H1 (cell line): ENCODE measurements around the gene ETV5. TPM values are rescaled to one million over a fixed set of nuclear protein-coding genes. Genes with fewer than 3 reads are reported as not detected.

Source experiments
- CTCF ChIA-PET: fragments of 300-600 bp; sonication (Branson Sonifier 250); formaldehyde crosslinking; loops from one replicate; lab custom pipeline; 2021; ENCODE audit not compliant: partially characterized antibody; lab: Charles Lee
- POLR2A ChIA-PET: fragments of 300-600 bp; sonication (Branson Sonifier 250); formaldehyde crosslinking; loops from one replicate; lab custom pipeline; 2021; ENCODE audit warnings: inconsistent platforms; ENCODE audit not compliant: partially characterized antibody; lab: Charles Lee
- DNase-seq, 2 experiments: peaks; one replicate each; pipeline versions ENCODE4 v3.0.0 to v3.0.0-alpha.2; 2010 to 2022; ENCODE audit warnings: low spot score in 2 of 2, low read depth in 1 of 2, mixed read lengths in 1 of 2
- FAIRE-seq: peaks from 2 replicates; lab custom pipeline; 2011; peaks lifted over from hg19 to GRCh38; lab: Jason Lieb, UNC
- H2AFZ ChIP-seq: 2 replicates; pipeline ENCODE4 v1.8.1; 2012; ENCODE audit warnings: low read length, inconsistent platforms
- H2AK5ac ChIP-seq: 2 replicates; pipeline ENCODE4 v1.6.1; 2013; ENCODE audit warnings: low read depth, low read length
- H2BK120ac ChIP-seq: replicated peaks from 2 replicates; pipeline ENCODE3; 2013; ENCODE audit warnings: low read depth, low read length, inconsistent platforms
- H2BK12ac ChIP-seq: 2 replicates; pipeline ENCODE4 v1.6.1; 2013; ENCODE audit warnings: low read depth, low read length
- H2BK15ac ChIP-seq: 2 replicates; pipeline ENCODE4 v1.6.1; 2013; ENCODE audit warnings: low read length
- H2BK20ac ChIP-seq: 2 replicates; pipeline ENCODE4 v1.6.1; 2013; ENCODE audit warnings: low read length
- H2BK5ac ChIP-seq: 2 replicates; pipeline ENCODE4 v1.6.1; 2013; ENCODE audit warnings: low read depth, low read length
- H3K14ac ChIP-seq: 2 replicates; pipeline ENCODE4 v1.6.1; 2013; ENCODE audit warnings: inconsistent platforms; ENCODE audit not compliant: insufficient read length
- H3K18ac ChIP-seq: 2 replicates; pipeline ENCODE4 v1.6.1; 2013; ENCODE audit warnings: low read length; ENCODE audit errors: extremely low read depth
- H3K23ac ChIP-seq: 2 replicates; pipeline ENCODE4 v1.6.1; 2013; ENCODE audit warnings: inconsistent platforms; ENCODE audit not compliant: insufficient read length
- H3K23me2 ChIP-seq: 2 replicates; pipeline ENCODE4 v1.6.1; 2013; ENCODE audit warnings: low read depth, low read length
- H3K27ac ChIP-seq: 2 replicates; pipeline ENCODE4 v1.6.1; 2011; ENCODE audit warnings: low read depth, low read length, inconsistent platforms
- H3K27me3 ChIP-seq, 4 experiments: replicated peaks in 1 of 4; 1 replicate in 1 of 4; 2 replicates in 3 of 4; pipeline versions ENCODE4 v1.6.1 to v1.8.1; 2011 to 2013; ENCODE audit warnings: low read length in 3 of 4, mild to moderate bottlenecking in 3 of 4, inconsistent platforms in 2 of 4, mixed read lengths in 2 of 4, moderate library complexity in 1 of 4; ENCODE audit not compliant: control insufficient read depth in 3 of 4, insufficient read depth in 3 of 4; ENCODE audit errors: extremely low read depth in 1 of 4
- H3K36me3 ChIP-seq, 4 experiments: 2 replicates each; pipeline versions ENCODE4 v1.6.1 to v1.8.1; 2011 to 2013; ENCODE audit warnings: mild to moderate bottlenecking in 4 of 4, low read length in 3 of 4, moderate library complexity in 2 of 4, control low read depth in 1 of 4, inconsistent platforms in 1 of 4; ENCODE audit not compliant: insufficient read depth in 4 of 4, control insufficient read depth in 2 of 4
- H3K4ac ChIP-seq: replicated peaks from 2 replicates; pipeline ENCODE3; 2013; ENCODE audit warnings: low read length, low read depth, mixed read lengths, inconsistent platforms; ENCODE audit not compliant: insufficient read length
- H3K4me1 ChIP-seq, 4 experiments: replicated peaks in 1 of 4; 1 replicate in 1 of 4; 2 replicates in 3 of 4; pipeline versions ENCODE4 v1.6.1 to v1.8.1; 2011 to 2013; ENCODE audit warnings: low read length in 3 of 4, inconsistent platforms in 2 of 4, mixed read lengths in 1 of 4; ENCODE audit not compliant: insufficient read depth in 4 of 4, control insufficient read depth in 3 of 4
- H3K4me2 ChIP-seq, 2 experiments: 2 replicates each; pipeline versions ENCODE4 v1.6.1 to v1.8.1; 2011 to 2013; ENCODE audit warnings: low read depth in 2 of 2, low read length in 2 of 2, control low read depth in 1 of 2, inconsistent platforms in 1 of 2, mild to moderate bottlenecking in 1 of 2; ENCODE audit not compliant: insufficient read depth in 1 of 2
- H3K4me3 ChIP-seq, 4 experiments: fragments of 200-600, 300-600 bp in 1 of 4; sonication (generic), shearing (Covaris generic), sonication (Bioruptor Twin) in 1 of 4; 2 replicates each; pipeline versions ENCODE4 v1.5.1 to v1.8.1; 2011 to 2016; ENCODE audit warnings: low read length in 4 of 4, low read depth in 3 of 4, control low read depth in 2 of 4, inconsistent platforms in 2 of 4, mild to moderate bottlenecking in 2 of 4, mixed read lengths in 1 of 4, moderate library complexity in 1 of 4; ENCODE audit not compliant: insufficient read depth in 2 of 4; ENCODE audit errors: extremely low read depth in 1 of 4
- H3K56ac ChIP-seq: replicated peaks from 2 replicates; pipeline ENCODE3; 2013; ENCODE audit warnings: low read depth, mild to moderate bottlenecking, mixed read lengths, low read length, inconsistent platforms; ENCODE audit not compliant: insufficient read length
- H3K79me1 ChIP-seq: 2 replicates; pipeline ENCODE4 v1.6.1; 2013; ENCODE audit warnings: low read depth, low read length, control low read depth
- H3K79me2 ChIP-seq, 2 experiments: 2 replicates each; pipeline versions ENCODE4 v1.6.1 to v1.8.1; 2012 to 2013; ENCODE audit warnings: low read length in 2 of 2, mild to moderate bottlenecking in 2 of 2, inconsistent platforms in 1 of 2; ENCODE audit not compliant: insufficient read depth in 2 of 2, control insufficient read depth in 1 of 2
- H3K9ac ChIP-seq, 4 experiments: replicated peaks in 1 of 4; 1 replicate in 1 of 4; 2 replicates in 3 of 4; pipeline versions ENCODE4 v1.6.1 to v1.8.1; 2011 to 2013; ENCODE audit warnings: low read depth in 3 of 4, low read length in 3 of 4, control low read depth in 2 of 4, mild to moderate bottlenecking in 2 of 4, moderate library complexity in 2 of 4, inconsistent platforms in 1 of 4; ENCODE audit errors: extremely low read depth in 1 of 4
- H3K9me3 ChIP-seq, 2 experiments: 2 replicates each; pipeline versions ENCODE4 v1.6.1 to v1.8.1; 2012 to 2013; ENCODE audit warnings: mild to moderate bottlenecking in 2 of 2, moderate library complexity in 2 of 2, control low read depth in 1 of 2, inconsistent platforms in 1 of 2, low read depth in 1 of 2, low read length in 1 of 2, mixed read lengths in 1 of 2; ENCODE audit not compliant: insufficient read depth in 2 of 2
- H4K20me1 ChIP-seq, 2 experiments: replicated peaks in 1 of 2; 2 replicates each; pipeline versions ENCODE3 to v1.8.1; 2011 to 2013; ENCODE audit warnings: inconsistent platforms in 2 of 2, low read length in 2 of 2, mild to moderate bottlenecking in 1 of 2; ENCODE audit not compliant: insufficient read depth in 2 of 2, control insufficient read depth in 1 of 2
- H4K5ac ChIP-seq: 2 replicates; pipeline ENCODE4 v1.6.1; 2013; ENCODE audit warnings: low read length, low read depth, mixed read lengths, inconsistent platforms; ENCODE audit not compliant: insufficient read length
- H4K8ac ChIP-seq: 2 replicates; pipeline ENCODE4 v1.8.0; 2013; ENCODE audit warnings: mild to moderate bottlenecking, moderate library complexity, low read length, inconsistent platforms; ENCODE audit not compliant: insufficient read depth; ENCODE audit errors: extremely low read depth
- H4K91ac ChIP-seq: replicated peaks from 2 replicates; pipeline ENCODE3; 2013; ENCODE audit warnings: low read length, mixed read lengths, inconsistent platforms; ENCODE audit not compliant: insufficient read length
- ATF3 ChIP-seq: IDR thresholded peaks from 2 replicates; pipeline ENCODE4 v1.6.1; 2011; ENCODE audit warnings: low read depth, mild to moderate bottlenecking, low read length; ENCODE audit not compliant: insufficient read depth
- CEBPB ChIP-seq: IDR thresholded peaks from 2 replicates; pipeline ENCODE4 v1.6.1; 2012; ENCODE audit warnings: low read depth, low read length
- CTCF ChIP-seq, 3 experiments: IDR thresholded peaks; 1 replicate in 2 of 3; 2 replicates in 1 of 3; pipeline versions ENCODE4 v1.5.1 to v1.6.1; 2011; ENCODE audit warnings: low read length in 3 of 3, mild to moderate bottlenecking in 3 of 3, inconsistent platforms in 2 of 3, low read depth in 1 of 3, moderate library complexity in 1 of 3; ENCODE audit not compliant: insufficient read depth in 1 of 3; ENCODE audit errors: control extremely low read depth in 1 of 3
- EP300 ChIP-seq, 2 experiments: IDR thresholded peaks; 1 replicate in 1 of 2; 2 replicates in 1 of 2; pipeline ENCODE4 v1.6.1; 2011 to 2012; ENCODE audit warnings: low read depth in 2 of 2, low read length in 2 of 2, mild to moderate bottlenecking in 2 of 2, borderline replicate concordance in 1 of 2, inconsistent platforms in 1 of 2, moderate library complexity in 1 of 2
- JUN ChIP-seq: IDR thresholded peaks from 2 replicates; pipeline ENCODE4 v1.6.1; 2011; ENCODE audit warnings: low read depth, mild to moderate bottlenecking, improper control_type of control experiment, low read length
- SIRT6 ChIP-seq: IDR thresholded peaks from one replicate; pipeline ENCODE4 v1.7.1; 2012; ENCODE audit warnings: low read length, inconsistent platforms
- SP2 ChIP-seq: IDR thresholded peaks from 2 replicates; pipeline ENCODE4 v1.6.1; 2012; ENCODE audit warnings: mild to moderate bottlenecking, low read length, inconsistent platforms
- WGBS, 2 experiments: shearing (Covaris generic) in 1 of 2; methylation state at CpG; one replicate each; pipeline versions ENCODE4 v1.1.6 to v1.1.7; 2013 to 2015; ENCODE audit warnings: low lambda C conversion rate in 2 of 2, mixed read lengths in 2 of 2, inconsistent platforms in 1 of 2, low coverage in 1 of 2, missing lambda C conversion rate in 1 of 2; ENCODE audit not compliant: insufficient replicate concordance in 2 of 2, insufficient coverage in 1 of 2, insufficient read length in 1 of 2; ENCODE audit errors: extremely low coverage in 1 of 2, missing lambda C conversion rate in 1 of 2; 5-methylcytosine and 5-hydroxymethylcytosine counted together
- polyA plus RNA-seq, 7 experiments: library from polyadenylated mRNA; depleted of rRNA in 3 of 7; stranded (reverse) in 5 of 7; unstranded in 2 of 7; fragments of >200 nt in 5 of 7; fragments of 200-250 nt in 2 of 7; gene quantifications; 1 replicate in 5 of 7; 2 replicates in 1 of 7; 4 replicates in 1 of 7; pipeline versions ENCODE4 v1.2.1 to v1.2.3, GENCODE V29; 2011 to 2013; ENCODE audit warnings: missing spikeins in 2 of 7, mixed read lengths in 2 of 7
- total RNA-seq: library from RNA; stranded (reverse); fragmentation: NEBNext Ultra II Directional; extraction: Animal tissue kit (Norgen Biotek cat#: 25700); gene quantifications from 2 replicates; pipeline ENCODE4 v1.2.1, GENCODE V29; 2021

ETV5 gene
- total and polyA plus RNA-seq, 2 of the 8 experiments (the other 6 are each of a cell fraction or from before 2014, with no cell fraction given), result 13.1 to 36.9 TPM

GRCh38 chr3:186081678-186082077 lies 27.2 kb downstream of the ETV5 start:
- TF ChIP-seq ATF3 (no peak), JUN (no peak), CEBPB (0 out of 2 replicates have a peak, but pooled peaks have one; percentile 5), SIRT6 (no peak), EP300 (IDR thresholded peaks at IDR 0.05; ENCODE audit: borderline replicate concordance in 1 of 2, low read depth in 2 of 2, low read length in 2 of 2) (no peak), CTCF (IDR thresholded peaks at IDR 0.05; ENCODE audit: control extremely low read depth in 1 of 3, insufficient read depth in 1 of 3, low read depth in 1 of 3, low read length in 3 of 3) (no peak), SP2 (no peak)
- Histone ChIP-seq H2BK20ac (no peak overlapping the region), H3K23ac (no peak overlapping the region), H3K27me3 (no peaks in the 10 kb centered on the region), H2BK5ac (no peak overlapping the region), H4K20me1 (no peaks in the 10 kb centered on the region), H3K14ac (no peak overlapping the region), H3K23me2 (no peaks in the 10 kb centered on the region), H2BK120ac (no peak overlapping the region), H2AK5ac (no peak overlapping the region), H3K9ac (no peak overlapping the region), H3K36me3 (peaks cover 0 to 5% (median 0%) of the 10 kb centered on the region in 4 experiments; a peak in 3 of 8 replicates), H2BK15ac (no peak overlapping the region), H3K56ac (no peak overlapping the region), H3K4me3 (no peak overlapping the region; a peak in 1 of 8 replicates), H3K27ac (no peak overlapping the region), H4K5ac (no peak overlapping the region), H3K4ac (no peak overlapping the region), H3K9me3 (peaks cover 0 to under 1% of the 10 kb centered on the region in 2 experiments; a peak in 2 of 4 replicates), H3K4me2 (no peak overlapping the region), H4K91ac (no peak overlapping the region), H3K18ac (no peak overlapping the region), H3K79me1 (no peaks in the 10 kb centered on the region), H3K79me2 (no peaks in the 10 kb centered on the region), H2BK12ac (no peak overlapping the region; the same call in 1 of the 2 replicates), H3K4me1 (peaks cover 4 to 16% (median 16%) of the 10 kb centered on the region in 4 experiments; a peak in 6 of 7 replicates), H2AFZ (no peak overlapping the region), H4K8ac (no peak overlapping the region)
- 91% methylated on average over 2 of the region's 2 CpGs; no CpG with 5 or more reads in 1 of the 2 experiments for WGBS, 2 experiments
- FAIRE-seq (no peak), DNase-seq (no peak)
- ChIA-PET POLR2A (interaction anchor here (0.9 to 3.6 kb wide), 7 partner anchors 10 to 702 kb away, joined by 3 to 15 read pairs (median 5); partner anchors contain the start of genes EIF4A2 and ETV5), CTCF (interaction anchor here (0.7 to 1.9 kb wide), 8 partner anchors 11 to 195 kb away, joined by 3 to 6 read pairs (median 3); no protein-coding TSS in a partner anchor)
